Mesothelial cell of epicardium (in vitro differentiated cells): Measurements from ENCODE around the gene DHRS7. TPM values are rescaled to one million over a fixed set of nuclear protein-coding genes. Genes with fewer than 3 reads are reported as not detected.

Experiments used
- DNase-seq, 2 experiments: peaks; one replicate each; pipeline ENCODE4 v3.0.0; 2021; ENCODE audit warnings: low spot score in 2 of 2; ENCODE audit not compliant: unreplicated experiment in 2 of 2
- H3K27ac Mint-ChIP-seq: 2 replicates; pipeline ENCODE4 v1.8.0; 2021; ENCODE audit warnings: mixed read lengths
- H3K27me3 Mint-ChIP-seq: 2 replicates; pipeline ENCODE4 v1.8.0; 2021; ENCODE audit warnings: low read depth, mixed read lengths
- H3K36me3 Mint-ChIP-seq: 2 replicates; pipeline ENCODE4 v1.8.0; 2021; ENCODE audit warnings: mixed read lengths
- H3K4me1 Mint-ChIP-seq: 2 replicates; pipeline ENCODE4 v1.8.0; 2021; ENCODE audit warnings: mixed read lengths
- H3K4me3 Mint-ChIP-seq: 2 replicates; pipeline ENCODE4 v1.8.0; 2021; ENCODE audit warnings: mild to moderate bottlenecking, moderate library complexity, mixed read lengths
- H3K9me3 Mint-ChIP-seq: 2 replicates; pipeline ENCODE4 v1.8.0; 2021; ENCODE audit warnings: mixed read lengths
- total RNA-seq: library from RNA; stranded (reverse); gene quantifications from 3 replicates; pipeline ENCODE4 v1.2.1, GENCODE V29; 2021
- TF ChIP-seq, protein P1 (sequence below): fragments of 200-600 bp; sonication (generic); IDR thresholded peaks from one replicate; pipeline ENCODE4 v1.5.0; 2021; ENCODE audit warnings: antibody characterized with exemption; ENCODE audit not compliant: unreplicated experiment

DHRS7 gene
- total RNA-seq, 1 donor from 2014 or later = 33.5 TPM

DNA sequence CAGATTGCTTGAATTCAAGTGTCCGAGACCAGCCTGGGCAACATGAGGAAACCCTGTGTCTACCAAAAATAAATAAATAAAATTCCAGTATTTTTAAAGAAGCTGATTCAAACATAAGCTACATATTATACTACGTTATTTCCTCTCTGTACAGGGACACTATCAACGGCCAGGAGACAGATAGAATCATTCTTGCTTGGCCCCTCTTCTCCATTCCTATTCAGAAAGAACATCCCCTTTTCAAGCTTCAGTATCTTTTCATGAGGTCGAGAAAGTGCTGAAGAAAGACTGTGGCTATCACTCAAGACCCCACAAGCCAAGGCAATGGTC lies 314 bp upstream of the DHRS7 start:
- H3K27me3 Mint-ChIP-seq = peaks cover 2% of the 10 kb centered on the region
- DNase-seq = no peak
- no peaks in the 10 kb centered on the region for H3K36me3 Mint-ChIP-seq
- TF ChIP-seq, protein P1, sequence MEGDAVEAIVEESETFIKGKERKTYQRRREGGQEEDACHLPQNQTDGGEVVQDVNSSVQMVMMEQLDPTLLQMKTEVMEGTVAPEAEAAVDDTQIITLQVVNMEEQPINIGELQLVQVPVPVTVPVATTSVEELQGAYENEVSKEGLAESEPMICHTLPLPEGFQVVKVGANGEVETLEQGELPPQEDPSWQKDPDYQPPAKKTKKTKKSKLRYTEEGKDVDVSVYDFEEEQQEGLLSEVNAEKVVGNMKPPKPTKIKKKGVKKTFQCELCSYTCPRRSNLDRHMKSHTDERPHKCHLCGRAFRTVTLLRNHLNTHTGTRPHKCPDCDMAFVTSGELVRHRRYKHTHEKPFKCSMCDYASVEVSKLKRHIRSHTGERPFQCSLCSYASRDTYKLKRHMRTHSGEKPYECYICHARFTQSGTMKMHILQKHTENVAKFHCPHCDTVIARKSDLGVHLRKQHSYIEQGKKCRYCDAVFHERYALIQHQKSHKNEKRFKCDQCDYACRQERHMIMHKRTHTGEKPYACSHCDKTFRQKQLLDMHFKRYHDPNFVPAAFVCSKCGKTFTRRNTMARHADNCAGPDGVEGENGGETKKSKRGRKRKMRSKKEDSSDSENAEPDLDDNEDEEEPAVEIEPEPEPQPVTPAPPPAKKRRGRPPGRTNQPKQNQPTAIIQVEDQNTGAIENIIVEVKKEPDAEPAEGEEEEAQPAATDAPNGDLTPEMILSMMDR = no peak
- H3K4me1 Mint-ChIP-seq = peaks cover 16% of the 10 kb centered on the region
- H3K9me3 Mint-ChIP-seq = no peaks in the 10 kb centered on the region
- H3K4me3 Mint-ChIP-seq = peak overlapping the region; percentile 63
- H3K27ac Mint-ChIP-seq = peak overlapping the region; percentile 82

DNA sequence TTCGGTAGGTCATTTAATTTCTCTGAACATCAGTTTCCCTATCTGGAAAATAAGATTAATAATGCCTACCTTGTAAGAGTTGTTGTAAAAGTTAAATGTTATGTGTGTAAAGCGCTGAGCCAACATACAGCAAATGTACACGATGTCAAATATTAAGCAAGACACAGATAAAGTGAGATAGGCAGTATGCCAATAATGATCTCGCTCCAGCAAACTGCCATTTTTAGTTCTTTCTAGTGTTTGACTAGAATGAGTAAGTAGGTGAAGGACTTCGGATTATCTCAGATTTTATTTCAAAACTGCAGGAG lies 840 bp downstream of the DHRS7 start:
- peak overlapping the region; percentile 96 for H3K4me3 Mint-ChIP-seq
- H3K27me3 Mint-ChIP-seq = peaks cover 2% of the 10 kb centered on the region
- TF ChIP-seq, protein P1 = no peak
- H3K4me1 Mint-ChIP-seq = peaks cover 20% of the 10 kb centered on the region
- H3K36me3 Mint-ChIP-seq = peaks cover 2% of the 10 kb centered on the region
- no peaks in the 10 kb centered on the region for H3K9me3 Mint-ChIP-seq
- H3K27ac Mint-ChIP-seq = peak overlapping the region; percentile 98
- no peak for DNase-seq

DNA sequence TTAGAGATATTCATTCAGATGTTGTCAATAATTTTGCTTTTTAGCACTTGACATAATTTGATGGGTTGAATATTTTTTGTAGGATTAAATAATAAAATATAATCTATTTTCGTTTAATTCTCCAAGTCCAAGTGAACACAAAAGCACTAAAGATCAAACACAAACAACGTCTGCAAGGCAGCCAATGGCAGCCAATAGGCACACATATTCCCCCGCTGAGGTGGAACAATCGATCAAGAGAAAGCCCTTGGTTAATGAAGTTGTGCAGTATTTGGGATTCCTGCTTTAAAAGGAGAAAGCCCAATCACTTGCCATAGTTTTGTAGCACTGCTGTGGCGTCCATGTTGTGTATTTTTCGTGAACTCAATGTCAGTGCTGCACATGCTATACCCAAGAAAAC lies 1.5 kb downstream of the DHRS7 start:
- Mint-ChIP-seq H3K4me3 (peak overlapping the region; percentile 96), H3K27me3 (peaks cover 2% of the 10 kb centered on the region)
- TF ChIP-seq, protein P1 = no peak

DNA sequence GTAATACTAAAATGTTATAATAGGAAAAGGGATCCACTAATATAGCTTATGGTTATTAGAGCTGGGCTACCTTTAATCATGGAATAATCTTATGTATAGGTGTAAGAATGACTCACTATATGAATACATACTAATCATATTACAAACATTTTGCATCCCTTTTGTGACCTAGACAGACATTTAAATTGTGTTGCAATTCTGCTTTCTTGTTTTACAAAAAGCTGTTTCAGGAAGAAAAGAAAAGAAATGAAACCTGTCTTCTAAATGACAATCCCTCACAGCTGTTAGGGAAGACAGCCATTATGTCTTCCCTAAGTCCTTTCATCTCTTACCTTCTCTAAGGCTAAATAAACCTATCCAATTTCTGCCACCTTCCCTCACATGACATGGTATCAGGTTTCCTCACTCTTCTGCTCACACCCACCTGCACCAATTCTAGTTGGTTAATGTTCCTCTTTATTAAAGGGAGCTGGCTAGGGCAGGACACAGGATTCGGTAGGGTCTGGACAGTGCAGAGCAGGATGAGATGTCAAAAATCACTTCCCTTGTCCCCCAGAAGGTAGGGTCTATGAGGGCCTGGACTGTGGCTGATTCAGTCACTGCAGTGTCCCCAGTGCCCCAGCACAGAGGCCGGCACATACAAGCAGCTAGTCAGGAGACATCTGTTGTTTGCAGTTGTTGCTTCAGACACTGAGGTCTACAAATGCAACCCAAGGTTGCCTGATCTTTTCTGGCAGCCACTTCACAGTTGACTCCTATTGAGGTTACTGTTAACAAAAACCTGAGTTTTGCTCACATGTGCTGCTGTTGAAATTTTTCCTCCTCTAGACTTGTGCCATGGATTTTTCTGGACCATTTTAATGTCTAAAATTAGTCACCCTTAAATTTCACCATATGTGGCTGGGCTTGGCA lies 3.7 kb downstream of the DHRS7 start:
- peaks cover 20% of the 10 kb centered on the region for H3K4me1 Mint-ChIP-seq
- no peaks in the 10 kb centered on the region for H3K9me3 Mint-ChIP-seq
- peak overlapping the region; percentile 5 for H3K27ac Mint-ChIP-seq
- no peak overlapping the region for H3K4me3 Mint-ChIP-seq
- TF ChIP-seq, protein P1 = no peak
- DNase-seq = no peak
- H3K27me3 Mint-ChIP-seq = no peaks in the 10 kb centered on the region
- H3K36me3 Mint-ChIP-seq = peaks cover 2% of the 10 kb centered on the region

More for the DNA sequence above, 1.5 kb downstream of the DHRS7 start:
- DNase-seq = no peak
- Mint-ChIP-seq H3K4me1 (peaks cover 20% of the 10 kb centered on the region), H3K9me3 (no peaks in the 10 kb centered on the region), H3K27ac (no peak overlapping the region), H3K36me3 (peaks cover 2% of the 10 kb centered on the region)

DNA sequence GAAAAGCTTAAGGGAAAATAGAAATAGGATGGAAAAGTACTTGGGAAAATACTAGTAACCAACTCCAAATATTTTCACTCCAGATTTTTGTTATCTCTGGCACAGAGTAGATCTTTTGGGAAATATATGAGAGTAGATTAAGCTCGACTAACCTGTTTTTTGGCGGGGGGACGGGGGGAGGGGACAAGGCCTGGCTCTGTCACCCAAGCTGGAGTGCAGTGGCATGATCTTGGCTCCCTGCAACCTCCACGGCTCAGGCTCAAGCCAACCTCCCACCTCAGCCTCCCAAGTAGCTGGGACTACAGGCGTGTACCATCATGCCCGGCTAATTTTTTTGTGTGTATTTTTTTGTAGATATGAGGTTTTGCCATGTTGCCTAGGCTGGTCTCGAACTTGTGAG lies 4.8 kb downstream of the DHRS7 start:
- no peak for DNase-seq
- no peaks in the 10 kb centered on the region for H3K27me3 Mint-ChIP-seq
- peaks cover 2% of the 10 kb centered on the region for H3K36me3 Mint-ChIP-seq
- TF ChIP-seq, protein P1 = no peak
- H3K4me3 Mint-ChIP-seq = no peak overlapping the region
- no peaks in the 10 kb centered on the region for H3K9me3 Mint-ChIP-seq
- no peak overlapping the region for H3K27ac Mint-ChIP-seq
- peaks cover 20% of the 10 kb centered on the region for H3K4me1 Mint-ChIP-seq

DNA sequence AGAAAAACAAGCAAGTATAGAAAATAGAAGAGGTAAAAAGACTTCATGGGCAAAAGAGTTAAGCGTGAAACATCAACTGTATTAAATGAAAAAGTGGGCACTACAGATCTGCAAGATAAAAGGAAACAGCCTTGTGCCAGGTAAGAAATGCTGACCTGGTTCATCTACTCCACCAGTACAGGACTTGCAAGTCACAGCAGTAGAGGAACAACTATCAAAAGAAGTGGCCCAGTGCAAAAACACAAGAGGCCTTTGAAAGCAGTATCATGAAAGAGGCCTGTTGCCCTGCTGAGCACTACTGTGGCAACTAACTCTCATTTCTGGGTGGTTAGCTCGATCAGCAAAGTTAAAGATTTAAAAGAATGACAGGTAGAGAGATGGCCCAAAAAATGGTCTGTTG lies 10.5 kb downstream of the DHRS7 start:
- H3K4me1 Mint-ChIP-seq = peaks cover 3% of the 10 kb centered on the region

More for the DNA sequence above, 10.5 kb downstream of the DHRS7 start:
- no peak for DNase-seq
- TF ChIP-seq, protein P1 = no peak
- Mint-ChIP-seq H3K36me3 (peaks cover 31% of the 10 kb centered on the region), H3K9me3 (no peaks in the 10 kb centered on the region), H3K27ac (no peak overlapping the region), H3K4me3 (no peak overlapping the region), H3K27me3 (no peaks in the 10 kb centered on the region)
